Smooth muscle cell (in vitro differentiated cells): ENCODE measurements around the gene GTF3C5. TPM values are rescaled to one million over a fixed set of nuclear protein-coding genes. Genes with fewer than 3 reads are reported as not detected.
"Not testable (repeated sequence)": the region's sequence is repeated elsewhere in the genome, so short reads cannot be mapped to it uniquely, and the experiment has no call there.

Source experiments
- DNase-seq: peaks from one replicate; lab custom pipeline; 2025; ENCODE audit not compliant: unreplicated experiment; lab: John Stamatoyannopoulos, UW
- H2AFZ ChIP-seq: fragments of 200-600 bp; sonication (generic); 2 replicates; pipeline ENCODE4 v1.6.0; 2016; ENCODE audit warnings: antibody characterized with exemption, low read depth, mild to moderate bottlenecking
- H3F3A ChIP-seq: fragments of 200-600 bp; sonication (generic); 2 replicates; pipeline ENCODE4 v1.6.0; 2017; ENCODE audit warnings: antibody characterized with exemption, low read depth
- H3K27ac ChIP-seq: fragments of 200-600 bp; sonication (generic); 2 replicates; pipeline ENCODE4 v1.5.1; 2016; ENCODE audit warnings: low read depth, mild to moderate bottlenecking
- H3K27me3 ChIP-seq: fragments of 200-600 bp; sonication (generic); 2 replicates; pipeline ENCODE4 v1.6.1; 2016; ENCODE audit warnings: low read depth, mild to moderate bottlenecking
- H3K36me3 ChIP-seq: fragments of 200-600 bp; sonication (generic); 2 replicates; pipeline ENCODE4 v1.5.1; 2016; ENCODE audit warnings: low read depth
- H3K4me1 ChIP-seq: fragments of 200-600 bp; sonication (generic); 2 replicates; pipeline ENCODE4 v1.5.1; 2016; ENCODE audit warnings: low read depth
- H3K4me2 ChIP-seq: fragments of 200-600 bp; sonication (generic); 2 replicates; pipeline ENCODE4 v1.6.0; 2016; ENCODE audit warnings: mild to moderate bottlenecking
- H3K4me3 ChIP-seq: fragments of 200-600 bp; sonication (generic); 2 replicates; pipeline ENCODE4 v1.5.1; 2016; ENCODE audit warnings: mild to moderate bottlenecking
- H3K79me2 ChIP-seq: fragments of 200-600 bp; sonication (generic); 2 replicates; pipeline ENCODE4 v1.6.0; 2016; ENCODE audit warnings: low read depth, mild to moderate bottlenecking
- H3K9ac ChIP-seq: fragments of 200-600 bp; sonication (generic); 2 replicates; pipeline ENCODE4 v1.6.0; 2016; ENCODE audit warnings: low read depth
- H3K9me3 ChIP-seq: fragments of 200-600 bp; sonication (generic); replicated peaks from 2 replicates; pipeline ENCODE4 v1.5.1; 2016; ENCODE audit warnings: low read depth
- H4K20me1 ChIP-seq: fragments of 200-600 bp; sonication (generic); 2 replicates; pipeline ENCODE4 v1.6.0; 2016; ENCODE audit warnings: low read depth
- CTCF ChIP-seq: fragments of 200-600 bp; sonication (generic); IDR thresholded peaks from 2 replicates; pipeline ENCODE4 v1.5.1; 2017; ENCODE audit warnings: borderline replicate concordance, mild to moderate bottlenecking, antibody characterized with exemption; ENCODE audit not compliant: insufficient read depth, poor library complexity, severe bottlenecking
- WGBS: methylation state at CpG from one replicate; pipeline ENCODE4 v1.1.7; 2016; ENCODE audit warnings: low lambda C conversion rate; 5-methylcytosine and 5-hydroxymethylcytosine counted together
- polyA plus RNA-seq: library from polyadenylated mRNA; unstranded; fragments of >200 nt; fragmentation: Nextera tagmentation; extraction: Ambion mirVana; gene quantifications from 2 replicates; pipeline ENCODE4 v1.2.1, GENCODE V29; 2016
- total RNA-seq: library from RNA; depleted of rRNA; stranded (reverse); fragments of >200 nt; gene quantifications from 2 replicates; pipeline ENCODE4 v1.2.3, GENCODE V29; 2014

GTF3C5 gene
- total and polyA plus RNA-seq, 2 experiments from 2014 or later: 44.2 to 59.0 TPM

- no peak overlapping the region for H3K27ac ChIP-seq
- no peaks in the 10 kb centered on the region for H4K20me1 ChIP-seq
- H3K36me3 ChIP-seq: no peaks in the 10 kb centered on the region
- no peaks in the 10 kb centered on the region for H3K4me1 ChIP-seq
- DNase-seq: no peak
- 91% methylated on average over 7 of the region's 7 CpGs for WGBS
- H3K4me3 ChIP-seq: no peak overlapping the region
- no peak for TF ChIP-seq CTCF
- no peaks in the 10 kb centered on the region for H3K79me2 ChIP-seq
- H3K27me3 ChIP-seq: no peaks in the 10 kb centered on the region
- H3F3A ChIP-seq: no peaks in the 10 kb centered on the region
- no peaks in the 10 kb centered on the region for H3K9me3 ChIP-seq
- no peak overlapping the region for H3K9ac ChIP-seq
- H2AFZ ChIP-seq: no peak overlapping the region
- H3K4me2 ChIP-seq: no peak overlapping the region
These were observed 58.0 kb downstream of the GTF3C5 start for GRCh38 chr9:133088756-133089155.

GRCh38 chr9:133089271-133089671 is 58.5 kb downstream of the GTF3C5 start:
- Histone ChIP-seq H3K27me3 (no peaks in the 10 kb centered on the region), H3K4me3 (no peak overlapping the region), H3K36me3 (no peaks in the 10 kb centered on the region), H3K27ac (no peak overlapping the region), H3K9ac (no peak overlapping the region), H2AFZ (no peak overlapping the region), H3F3A (no peaks in the 10 kb centered on the region), H3K79me2 (no peaks in the 10 kb centered on the region), H4K20me1 (no peaks in the 10 kb centered on the region), H3K4me2 (no peak overlapping the region), H3K4me1 (no peaks in the 10 kb centered on the region), H3K9me3 (no peaks in the 10 kb centered on the region)
- no peak for TF ChIP-seq CTCF
- DNase-seq: no peak
- 93% methylated on average over 6 of the region's 6 CpGs for WGBS

GRCh38 chr9:133090187-133090586 is 59.4 kb downstream of the GTF3C5 start:
- Histone ChIP-seq H3K27me3 (no peaks in the 10 kb centered on the region), H3K36me3 (no peaks in the 10 kb centered on the region), H2AFZ (no peak overlapping the region), H3K4me1 (no peaks in the 10 kb centered on the region), H3K9ac (no peak overlapping the region), H3K4me3 (no peak overlapping the region), H3K4me2 (no peak overlapping the region), H3K27ac (no peak overlapping the region), H3F3A (no peaks in the 10 kb centered on the region), H3K79me2 (no peaks in the 10 kb centered on the region), H4K20me1 (no peaks in the 10 kb centered on the region), H3K9me3 (no peaks in the 10 kb centered on the region)
- no peak for DNase-seq
- 71% methylated on average over 6 of the region's 6 CpGs for WGBS
- TF ChIP-seq CTCF: no peak

GRCh38 chr9:133090752-133091385 is 60.1 kb downstream of the GTF3C5 start:
- TF ChIP-seq CTCF: no peak
- no peaks in the 10 kb centered on the region for H4K20me1 ChIP-seq
- H3K9ac ChIP-seq: no peak overlapping the region
- no peaks in the 10 kb centered on the region for H3K79me2 ChIP-seq
- no peaks in the 10 kb centered on the region for H3K9me3 ChIP-seq
- no peak for DNase-seq
- no peaks in the 10 kb centered on the region for H3K4me1 ChIP-seq
- H2AFZ ChIP-seq: no peak overlapping the region
- no peaks in the 10 kb centered on the region for H3F3A ChIP-seq
- H3K4me2 ChIP-seq: no peak overlapping the region
- H3K27ac ChIP-seq: no peak overlapping the region
- no peak overlapping the region for H3K4me3 ChIP-seq
- WGBS: 90% methylated on average over 11 of the region's 11 CpGs
- no peaks in the 10 kb centered on the region for H3K27me3 ChIP-seq
- no peaks in the 10 kb centered on the region for H3K36me3 ChIP-seq

GRCh38 chr9:133094351-133094750 is 63.6 kb downstream of the GTF3C5 start:
- not testable (repeated sequence) for H3K4me1 ChIP-seq, H4K20me1 ChIP-seq, H3K27me3 ChIP-seq, H2AFZ ChIP-seq, H3K4me3 ChIP-seq, H3K9ac ChIP-seq, H3F3A ChIP-seq, H3K27ac ChIP-seq, H3K4me2 ChIP-seq, H3K79me2 ChIP-seq, DNase-seq, H3K9me3 ChIP-seq, H3K36me3 ChIP-seq
- WGBS: 93% methylated on average over 4 of the region's 4 CpGs
